Measurements from ENCODE around the gene TM6SF1. TPM values are rescaled to one million over a fixed set of nuclear protein-coding genes. Genes with fewer than 3 reads are reported as not detected.

TM6SF1 gene
- total RNA-seq, 4 donors from 2014 or later = 6.2 to 32.0 (median 16.6) TPM

- ATAC-seq (ENCODE audit: low FRiP score) (no peak), DNase-seq (ENCODE audit: low spot score) (no peak)
- TF ChIP-seq CTCF (IDR thresholded peaks at IDR 0.05) = no peak
These were observed 4.9 kb downstream of the TM6SF1 start for GRCh38 chr15:83112233-83112955.

GRCh38 chr15:83112956-83113299 lies 5.5 kb downstream of the TM6SF1 start:
- DNase-seq (ENCODE audit: low spot score) = no peak
- no peak for ATAC-seq (ENCODE audit: low FRiP score)
- TF ChIP-seq CTCF (IDR thresholded peaks at IDR 0.05) = no peak

DNA sequence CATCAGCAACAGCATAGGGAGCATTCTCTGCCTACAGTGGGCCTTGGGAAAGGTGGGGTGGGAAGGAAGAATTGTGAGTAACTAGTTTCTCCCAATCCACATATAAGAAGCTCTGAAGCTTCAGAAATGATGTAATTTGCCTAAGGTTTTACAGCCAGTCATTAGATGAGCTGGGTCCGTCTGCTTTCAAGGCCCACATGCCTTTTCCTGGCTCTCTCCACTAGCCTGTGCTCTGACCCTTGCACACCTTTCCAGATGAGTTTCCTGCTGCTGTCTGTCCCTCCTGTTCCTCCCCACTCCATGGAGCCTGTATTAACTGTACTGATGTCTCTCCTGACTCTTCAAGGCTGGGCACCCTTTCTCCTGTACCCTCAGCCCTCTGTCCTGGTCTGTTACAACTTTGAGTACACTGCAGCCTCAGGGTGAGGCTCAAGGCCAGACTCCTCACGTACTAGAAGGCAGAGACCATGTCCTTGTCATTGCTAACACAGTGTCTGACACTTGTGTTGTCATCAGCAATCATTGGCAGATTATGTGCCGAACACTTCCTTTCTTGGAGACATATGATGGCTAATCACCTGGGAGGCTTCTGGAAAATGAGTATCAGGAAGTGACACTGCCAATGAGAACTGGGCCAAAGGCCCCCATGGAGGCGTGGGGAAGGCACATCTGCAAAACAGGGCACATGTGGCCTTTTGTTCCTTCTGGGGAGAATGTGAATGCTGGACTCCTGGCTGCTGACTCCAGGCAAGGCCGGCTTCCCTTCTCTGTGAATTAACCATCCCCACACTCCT lies 6.6 kb downstream of the TM6SF1 start:
- no peak for ATAC-seq (ENCODE audit: low FRiP score)
- TF ChIP-seq CTCF (IDR thresholded peaks at IDR 0.05) = no peak
- DNase-seq (ENCODE audit: low spot score) = no peak

DNA sequence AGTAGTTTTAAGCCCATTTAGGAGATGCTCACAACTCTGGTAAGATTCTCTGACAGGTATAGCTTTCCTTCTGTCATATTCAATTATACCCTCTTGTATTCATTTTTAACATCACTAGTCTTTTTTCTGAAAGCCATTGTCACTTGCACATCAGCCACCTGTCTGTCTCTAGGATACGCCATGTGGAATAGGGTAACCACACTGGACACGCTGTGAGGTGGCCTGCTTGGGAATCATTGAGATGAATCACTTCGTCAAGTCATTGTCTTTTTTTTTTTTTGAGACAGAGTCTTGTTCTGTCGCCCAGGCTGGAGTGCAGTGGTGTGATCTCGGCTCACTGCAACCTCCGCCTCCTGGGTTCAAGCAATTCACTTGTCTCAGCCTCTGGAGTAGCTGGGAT lies 7.4 kb downstream of the TM6SF1 start:
- DNase-seq (ENCODE audit: low spot score) (no peak), ATAC-seq (ENCODE audit: low FRiP score) (no peak)
- TF ChIP-seq CTCF (IDR thresholded peaks at IDR 0.05) = no peak

DNA sequence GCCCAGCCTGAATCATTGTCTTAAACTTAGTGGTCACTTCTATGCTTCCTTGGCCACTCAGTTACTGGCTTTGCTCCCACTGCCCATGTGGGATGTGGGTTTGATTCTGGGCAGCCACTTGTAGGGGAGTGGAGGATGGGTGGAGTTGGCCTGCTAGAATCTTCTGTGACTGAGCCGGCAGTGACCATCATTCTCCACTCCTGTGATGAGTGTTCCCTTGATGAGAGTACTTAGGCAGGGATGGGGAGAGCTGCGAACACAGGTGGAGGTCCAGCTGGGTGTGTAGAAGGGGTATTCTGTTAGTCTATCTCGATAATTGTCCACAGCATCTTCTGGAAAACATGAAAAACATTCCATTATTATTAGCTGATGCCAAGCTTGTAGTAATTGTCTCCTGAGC lies 8.0 kb downstream of the TM6SF1 start:
- no peak for TF ChIP-seq CTCF (IDR thresholded peaks at IDR 0.05)
- no peak for DNase-seq (ENCODE audit: low spot score)
- ATAC-seq (ENCODE audit: low FRiP score) = no peak

DNA sequence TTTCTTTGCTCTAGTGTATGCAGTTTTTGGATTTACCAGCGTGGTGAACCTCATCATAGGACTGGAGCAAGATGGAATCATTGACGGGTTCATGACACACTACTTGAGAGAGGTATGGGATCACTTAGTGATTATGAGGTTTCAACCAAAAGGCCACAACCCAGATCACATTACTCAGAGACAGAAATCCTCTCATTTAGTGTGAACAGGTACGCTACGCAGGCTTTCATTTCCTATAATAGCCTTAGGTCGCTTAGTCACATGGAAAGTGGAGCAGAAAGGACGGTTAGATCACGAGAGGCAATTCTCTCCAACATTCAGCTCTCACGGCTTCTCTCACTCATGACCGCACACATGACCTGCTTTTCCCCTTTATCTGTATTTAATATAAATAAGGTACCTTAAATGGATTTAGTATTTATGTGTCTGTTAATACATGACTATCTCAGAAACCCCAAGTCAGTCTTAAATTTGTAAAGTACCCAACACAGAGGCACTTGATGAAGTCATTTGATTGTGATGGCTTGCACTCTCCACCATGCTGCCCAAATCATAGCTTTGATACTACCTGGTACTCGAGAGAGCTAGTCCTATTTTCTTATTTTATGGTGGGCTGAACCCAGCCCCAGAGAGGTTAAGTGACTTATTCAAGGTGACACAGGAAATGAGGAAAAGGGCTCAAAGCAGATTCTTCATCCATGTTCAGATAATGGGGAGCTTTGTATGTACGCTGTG lies 8.6 kb downstream of the TM6SF1 start:
- ATAC-seq (ENCODE audit: low FRiP score) = no peak
- TF ChIP-seq CTCF (IDR thresholded peaks at IDR 0.05) = no peak
- no peak for DNase-seq (ENCODE audit: low spot score)
